ENCODE data around the gene RFX4. TPM values are rescaled to one million over a fixed set of nuclear protein-coding genes. Genes with fewer than 3 reads are reported as not detected.

Gene RFX4
- total and polyA plus RNA-seq, 10 of the 15 experiments (the other 5 are each of a cell fraction or from before 2014, with no cell fraction given), result 0.02 to 0.23 TPM; not detected in 8

GRCh38 chr12:106753526-106753925 lies 170.7 kb downstream of the RFX4 start (continued):
- TF ChIP-seq ATF7 (IDR thresholded peaks at IDR 0.05; ENCODE audit: low read depth) (peak; percentile 50), MYB (IDR thresholded peaks at IDR 0.05; ENCODE audit: borderline replicate concordance, low read depth, low read length) (no peak), IRF5 (IDR thresholded peaks at IDR 0.05; ENCODE audit: borderline replicate concordance) (no peak)

DNA sequence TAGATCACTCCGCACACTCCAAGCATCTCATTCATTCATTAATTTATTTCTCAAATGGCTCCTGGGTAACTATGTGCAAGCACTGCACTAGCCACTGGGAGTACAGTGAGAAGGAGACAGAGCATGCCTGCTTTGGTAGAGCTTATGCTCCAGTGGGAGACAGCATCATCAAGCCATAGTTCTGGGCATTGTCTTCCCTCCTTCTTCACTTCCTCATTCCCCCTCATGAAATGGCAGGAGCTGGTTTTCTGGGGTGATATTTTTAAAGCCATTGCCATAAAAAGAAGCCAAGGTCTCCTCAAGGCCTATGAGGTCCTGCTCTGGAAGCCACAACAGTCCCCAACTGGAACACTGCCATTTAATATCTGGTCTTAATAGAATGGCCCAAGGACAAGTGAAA lies 171.5 kb downstream of the RFX4 start:
- no peaks in the 10 kb centered on the region for H3K36me3 ChIP-seq (ENCODE audit: control insufficient read depth in 2 of 2, insufficient read depth in 2 of 2, low read length in 1 of 2)
- peaks cover 21% of the 10 kb centered on the region for H3K4me1 ChIP-seq (ENCODE audit: control insufficient read depth, insufficient read depth, low read length)
- ChIA-PET CTCF (interaction anchor here (0.7 to 1.3 kb wide), 2 partner anchors 17 to 22 kb away, joined by 4 read pairs; no protein-coding TSS in a partner anchor), POLR2A (interaction anchor here (1.1 kb wide), 1 partner anchor 41 kb away, joined by 3 read pairs; no protein-coding TSS in a partner anchor), RAD21 (ENCODE audit: unreplicated experiment) (no interaction called here), SMC1A (ENCODE audit: uncharacterized antibody, unreplicated experiment) (interaction anchor here (0.6 to 1.6 kb wide), 4 partner anchors 17 to 412 kb away, joined by 3 to 7 read pairs (median 3); no protein-coding TSS in a partner anchor)
- TF ChIP-seq, protein P1, sequence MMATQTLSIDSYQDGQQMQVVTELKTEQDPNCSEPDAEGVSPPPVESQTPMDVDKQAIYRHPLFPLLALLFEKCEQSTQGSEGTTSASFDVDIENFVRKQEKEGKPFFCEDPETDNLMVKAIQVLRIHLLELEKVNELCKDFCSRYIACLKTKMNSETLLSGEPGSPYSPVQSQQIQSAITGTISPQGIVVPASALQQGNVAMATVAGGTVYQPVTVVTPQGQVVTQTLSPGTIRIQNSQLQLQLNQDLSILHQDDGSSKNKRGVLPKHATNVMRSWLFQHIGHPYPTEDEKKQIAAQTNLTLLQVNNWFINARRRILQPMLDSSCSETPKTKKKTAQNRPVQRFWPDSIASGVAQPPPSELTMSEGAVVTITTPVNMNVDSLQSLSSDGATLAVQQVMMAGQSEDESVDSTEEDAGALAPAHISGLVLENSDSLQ (IDR thresholded peaks at IDR 0.05), result no peak
- TF ChIP-seq STAT3 (IDR thresholded peaks at IDR 0.05; ENCODE audit: low read depth, low read length) (no peak), EP300 (IDR thresholded peaks at IDR 0.05; ENCODE audit: borderline replicate concordance in 1 of 2, control insufficient read depth in 1 of 2, low read depth in 2 of 2, low read length in 2 of 2) (no peak), HDAC2 (IDR thresholded peaks at IDR 0.05) (no peak), CREM (IDR thresholded peaks at IDR 0.05; ENCODE audit: low read depth) (no peak), SPI1 (IDR thresholded peaks at IDR 0.05; ENCODE audit: borderline replicate concordance, insufficient read depth, low read depth, low read length) (0 out of 2 replicates have a peak, but pooled peaks have one; percentile 41), MEF2B (IDR thresholded peaks at IDR 0.05; ENCODE audit: partially characterized antibody, poor library complexity, severe bottlenecking) (no peak)
- H3K27me3 ChIP-seq (replicated peaks in 1 of 2; ENCODE audit: control insufficient read depth in 2 of 2, insufficient read depth in 2 of 2, low read length in 1 of 2), result no peaks in the 10 kb centered on the region
- peaks cover 2% of the 10 kb centered on the region; the same call in 1 of the 3 replicates for H3K9me3 ChIP-seq (replicated peaks; ENCODE audit: control insufficient read depth, insufficient read depth, low read length)
- H3K79me2 ChIP-seq (ENCODE audit: control insufficient read depth, insufficient read depth, low read length), result no peaks in the 10 kb centered on the region
- no TSS peak for BruUV-seq (replicated peaks)
- H4K20me1 ChIP-seq (ENCODE audit: control insufficient read depth, insufficient read depth), result no peaks in the 10 kb centered on the region
- DNase-seq (ENCODE audit: low read depth, low spot score), result no peak
- FAIRE-seq, result no peak
- no peak overlapping the region for H3K4me3 ChIP-seq
- intact Hi-C loops (cut with micrococcal nuclease; ENCODE audit: unreplicated experiment) (no loop called here), in situ Hi-C loops (cut with MboI) (no loop called here)
- 89% methylated on average over 1 of the region's 1 CpG for WGBS (ENCODE audit: insufficient coverage, insufficient replicate concordance, low lambda C conversion rate, missing lambda C conversion rate)
- ATAC-seq, result no peak; the same call in 2 of the 3 replicates
- H3K4me2 ChIP-seq (ENCODE audit: control insufficient read depth, insufficient read depth), result peak overlapping the region; percentile 53
- peak overlapping the region; percentile 81; the same call in 1 of the 2 replicates for H2AFZ ChIP-seq (ENCODE audit: control insufficient read depth, low read depth, low read length)
- H3K27ac ChIP-seq (ENCODE audit: control insufficient read depth, insufficient read depth), result no peak overlapping the region
- no peak overlapping the region for H3K9ac ChIP-seq (ENCODE audit: control insufficient read depth, insufficient read depth, low read length)

Measured in GM12878 (cell line).